WTC11 (cell line): ENCODE measurements around the gene IRS1. TPM values are rescaled to one million over a fixed set of nuclear protein-coding genes. Genes with fewer than 3 reads are reported as not detected.

ENCODE experiments used
- ATAC-seq: fragments of 200-7000 bp; cut with Tn5 transposase; 2 replicates; pipeline ENCODE4 v1.10.0; 2021; ENCODE audit warnings: mild to moderate bottlenecking, moderate library complexity
- CTCF ChIA-PET: fragments of 300-600 bp; sonication (Branson Sonifier 250); formaldehyde crosslinking; loops from one replicate; lab custom pipeline; 2021; ENCODE audit warnings: antibody characterized with exemption; lab: Charles Lee
- POLR2A ChIA-PET: fragments of 350-600 bp; sonication (Branson Sonifier 250); formaldehyde crosslinking; loops from one replicate; lab custom pipeline; 2021; ENCODE audit warnings: antibody characterized with exemption; lab: Charles Lee
- DNase-seq: peaks from one replicate; pipeline ENCODE4 v3.0.0; 2021; ENCODE audit warnings: low spot score
- H3K27ac Mint-ChIP-seq: 2 replicates; pipeline ENCODE4 v1.8.0; 2021; ENCODE audit warnings: mixed read lengths
- H3K27me3 Mint-ChIP-seq: 2 replicates; pipeline ENCODE4 v1.8.0; 2021; ENCODE audit warnings: low read depth, mild to moderate bottlenecking, moderate library complexity, mixed read lengths
- H3K36me3 Mint-ChIP-seq: 2 replicates; pipeline ENCODE4 v1.8.0; 2021; ENCODE audit warnings: mixed read lengths
- H3K4me1 Mint-ChIP-seq: 2 replicates; pipeline ENCODE4 v1.8.0; 2022; ENCODE audit warnings: mixed read lengths
- H3K4me3 Mint-ChIP-seq: 2 replicates; pipeline ENCODE4 v1.8.0; 2021; ENCODE audit warnings: mild to moderate bottlenecking, moderate library complexity, mixed read lengths
- H3K9me3 Mint-ChIP-seq: 2 replicates; pipeline ENCODE4 v1.8.0; 2021; ENCODE audit warnings: mixed read lengths
- FOXP1 ChIP-seq: sonication (generic); formaldehyde crosslinking; IDR thresholded peaks from 2 replicates; pipeline ENCODE4 v1.8.0; 2022; ENCODE audit warnings: missing genetic modification reagents, mild to moderate bottlenecking, moderate library complexity, borderline replicate concordance
- GRHL2 ChIP-seq: fragments of 250-450 bp; sonication (Bioruptor Pico); IDR thresholded peaks from 2 replicates; pipeline ENCODE4 v1.8.0; 2022; ENCODE audit warnings: mild to moderate bottlenecking, moderate library complexity; ENCODE audit not compliant: insufficient replicate concordance, severe bottlenecking
- GTF2I ChIP-seq: fragments of 250-450 bp; sonication (Bioruptor Pico); conservative IDR thresholded peaks from 2 replicates; pipeline ENCODE4 v1.4.0; 2021; ENCODE audit warnings: mild to moderate bottlenecking
- JUN ChIP-seq: sonication (generic); formaldehyde crosslinking; IDR thresholded peaks from 2 replicates; pipeline ENCODE4 v1.8.0; 2023; ENCODE audit warnings: mild to moderate bottlenecking, missing genetic modification reagents
- NFE2L1 ChIP-seq: sonication (generic); formaldehyde crosslinking; IDR thresholded peaks from 2 replicates; pipeline ENCODE4 v1.8.1; 2023; ENCODE audit warnings: missing genetic modification reagents
- RELA ChIP-seq: sonication (generic); formaldehyde crosslinking; IDR thresholded peaks from 2 replicates; pipeline ENCODE4 v1.8.1; 2022; ENCODE audit warnings: missing genetic modification reagents, mild to moderate bottlenecking, borderline replicate concordance
- ZNF138 ChIP-seq: sonication (generic); formaldehyde crosslinking; conservative IDR thresholded peaks from 2 replicates; pipeline ENCODE4 v1.8.1; 2022; ENCODE audit warnings: mild to moderate bottlenecking, moderate library complexity, missing genetic modification reagents
- ZNF219 ChIP-seq: sonication (generic); formaldehyde crosslinking; IDR thresholded peaks from 2 replicates; pipeline ENCODE4 v1.8.0; 2023; ENCODE audit warnings: missing genetic modification reagents, mild to moderate bottlenecking, borderline replicate concordance
- ZNF416 ChIP-seq: fragments of 250-450 bp; sonication (Bioruptor Pico); IDR thresholded peaks from 2 replicates; pipeline ENCODE4 v1.9.0; 2021; ENCODE audit warnings: mild to moderate bottlenecking, inconsistent platforms
- total RNA-seq: library from RNA; stranded (reverse); gene quantifications from 3 replicates; pipeline ENCODE4 v1.2.3, GENCODE V29; 2021
- TF ChIP-seq, protein P1 (sequence below): sonication (generic); formaldehyde crosslinking; conservative IDR thresholded peaks from 2 replicates; pipeline ENCODE4 v1.8.1; 2022; ENCODE audit warnings: mild to moderate bottlenecking, missing genetic modification reagents
- TF ChIP-seq, protein P2 (sequence below): fragments of 250-450 bp; sonication (Bioruptor Pico); IDR thresholded peaks from 2 replicates; pipeline ENCODE4 v1.9.0; 2021; ENCODE audit warnings: mild to moderate bottlenecking
- TF ChIP-seq, protein P3 (sequence below): sonication (generic); formaldehyde crosslinking; IDR thresholded peaks from 2 replicates; pipeline ENCODE4 v1.8.1; 2023; ENCODE audit warnings: mild to moderate bottlenecking, missing genetic modification reagents, moderate library complexity
- TF ChIP-seq, protein P4 (sequence below): sonication (generic); formaldehyde crosslinking; IDR thresholded peaks from 2 replicates; pipeline ENCODE4 v1.8.1; 2023; ENCODE audit warnings: mild to moderate bottlenecking, moderate library complexity, missing genetic modification reagents
- TF ChIP-seq, protein P5 (sequence below): sonication (generic); formaldehyde crosslinking; IDR thresholded peaks from 2 replicates; pipeline ENCODE4 v1.8.1; 2022; ENCODE audit warnings: low read depth, missing genetic modification reagents, borderline replicate concordance
- TF ChIP-seq, protein P6 (sequence below): sonication (generic); formaldehyde crosslinking; IDR thresholded peaks from 2 replicates; pipeline ENCODE4 v1.8.0; 2022; ENCODE audit warnings: mild to moderate bottlenecking, missing genetic modification reagents
- TF ChIP-seq, protein P7 (sequence below): sonication (generic); formaldehyde crosslinking; IDR thresholded peaks from 2 replicates; pipeline ENCODE4 v1.8.1; 2023; ENCODE audit warnings: mild to moderate bottlenecking, missing genetic modification reagents

IRS1 gene
- total RNA-seq, 1 experiment from 2014 or later = 22.9 TPM

DNA sequence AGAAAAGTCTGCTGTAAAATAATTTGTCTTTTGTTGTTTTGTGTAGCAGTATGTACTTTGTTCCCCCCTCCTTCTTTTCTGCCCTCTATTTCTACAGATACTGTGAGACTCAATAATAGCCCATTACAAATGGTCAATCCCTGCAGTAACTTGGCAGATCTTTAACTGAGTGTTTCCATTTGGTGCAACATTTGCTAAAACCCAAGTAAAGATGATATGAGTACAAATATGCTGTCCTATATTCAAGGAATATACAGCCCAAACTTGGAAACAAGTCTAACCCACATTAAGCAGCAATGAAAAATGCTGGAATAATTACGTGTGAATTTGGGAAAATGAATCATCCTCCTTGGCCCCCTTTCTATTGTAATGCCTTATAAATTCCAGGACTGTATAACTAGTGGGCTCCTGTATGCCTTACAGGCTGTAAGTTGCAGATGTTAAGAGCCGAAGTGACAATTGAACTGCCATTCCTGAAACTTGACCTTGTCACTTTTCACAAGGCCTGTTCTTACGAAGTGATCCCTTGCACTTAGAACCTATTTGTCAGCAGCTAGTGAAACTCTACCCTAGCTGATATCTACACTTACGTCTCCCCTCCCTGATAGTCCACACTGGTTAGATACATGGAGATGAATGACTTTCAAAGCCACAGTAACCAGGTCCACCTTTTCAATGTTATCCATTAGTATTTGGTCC lies 104.9 kb downstream of the IRS1 start:
- DNase-seq (no peak), ATAC-seq (no peak)
- Mint-ChIP-seq H3K4me1 (peaks cover 50% of the 10 kb centered on the region), H3K9me3 (peaks cover 4% of the 10 kb centered on the region), H3K36me3 (peaks cover 3% of the 10 kb centered on the region), H3K27me3 (no peaks in the 10 kb centered on the region), H3K4me3 (no peak overlapping the region), H3K27ac (peak overlapping the region; percentile 14; the same call in 1 of the 2 replicates)
- ChIA-PET POLR2A (no interaction called here), CTCF (no interaction called here)
- no peak for TF ChIP-seq FOXP1 (CRISPR knock-in tag)
- TF ChIP-seq, protein P1, sequence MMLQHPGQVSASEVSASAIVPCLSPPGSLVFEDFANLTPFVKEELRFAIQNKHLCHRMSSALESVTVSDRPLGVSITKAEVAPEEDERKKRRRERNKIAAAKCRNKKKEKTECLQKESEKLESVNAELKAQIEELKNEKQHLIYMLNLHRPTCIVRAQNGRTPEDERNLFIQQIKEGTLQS = no peak

DNA sequence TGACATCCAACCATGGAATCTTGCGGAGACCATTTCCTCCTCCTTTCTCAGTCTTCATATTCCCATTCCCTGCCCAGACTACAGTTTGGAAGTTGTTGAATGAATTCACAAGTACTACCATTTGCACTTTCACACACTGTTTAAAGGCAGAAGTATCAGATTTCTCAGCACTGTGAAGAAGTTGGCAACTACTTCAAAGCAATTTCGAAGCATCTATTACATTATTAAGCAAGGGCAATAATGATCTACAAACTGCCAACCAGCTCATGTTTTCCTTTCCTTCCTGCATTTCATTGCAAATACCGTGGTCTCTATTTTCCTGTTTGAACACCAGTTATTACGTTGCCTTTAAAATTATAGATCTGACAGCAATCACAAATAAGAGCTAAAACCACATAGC lies 105.5 kb downstream of the IRS1 start:
- TF ChIP-seq, protein P2, sequence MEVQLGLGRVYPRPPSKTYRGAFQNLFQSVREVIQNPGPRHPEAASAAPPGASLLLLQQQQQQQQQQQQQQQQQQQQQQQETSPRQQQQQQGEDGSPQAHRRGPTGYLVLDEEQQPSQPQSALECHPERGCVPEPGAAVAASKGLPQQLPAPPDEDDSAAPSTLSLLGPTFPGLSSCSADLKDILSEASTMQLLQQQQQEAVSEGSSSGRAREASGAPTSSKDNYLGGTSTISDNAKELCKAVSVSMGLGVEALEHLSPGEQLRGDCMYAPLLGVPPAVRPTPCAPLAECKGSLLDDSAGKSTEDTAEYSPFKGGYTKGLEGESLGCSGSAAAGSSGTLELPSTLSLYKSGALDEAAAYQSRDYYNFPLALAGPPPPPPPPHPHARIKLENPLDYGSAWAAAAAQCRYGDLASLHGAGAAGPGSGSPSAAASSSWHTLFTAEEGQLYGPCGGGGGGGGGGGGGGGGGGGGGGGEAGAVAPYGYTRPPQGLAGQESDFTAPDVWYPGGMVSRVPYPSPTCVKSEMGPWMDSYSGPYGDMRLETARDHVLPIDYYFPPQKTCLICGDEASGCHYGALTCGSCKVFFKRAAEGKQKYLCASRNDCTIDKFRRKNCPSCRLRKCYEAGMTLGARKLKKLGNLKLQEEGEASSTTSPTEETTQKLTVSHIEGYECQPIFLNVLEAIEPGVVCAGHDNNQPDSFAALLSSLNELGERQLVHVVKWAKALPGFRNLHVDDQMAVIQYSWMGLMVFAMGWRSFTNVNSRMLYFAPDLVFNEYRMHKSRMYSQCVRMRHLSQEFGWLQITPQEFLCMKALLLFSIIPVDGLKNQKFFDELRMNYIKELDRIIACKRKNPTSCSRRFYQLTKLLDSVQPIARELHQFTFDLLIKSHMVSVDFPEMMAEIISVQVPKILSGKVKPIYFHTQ (CRISPR knock-in tag) = no peak
- TF ChIP-seq, protein P3, sequence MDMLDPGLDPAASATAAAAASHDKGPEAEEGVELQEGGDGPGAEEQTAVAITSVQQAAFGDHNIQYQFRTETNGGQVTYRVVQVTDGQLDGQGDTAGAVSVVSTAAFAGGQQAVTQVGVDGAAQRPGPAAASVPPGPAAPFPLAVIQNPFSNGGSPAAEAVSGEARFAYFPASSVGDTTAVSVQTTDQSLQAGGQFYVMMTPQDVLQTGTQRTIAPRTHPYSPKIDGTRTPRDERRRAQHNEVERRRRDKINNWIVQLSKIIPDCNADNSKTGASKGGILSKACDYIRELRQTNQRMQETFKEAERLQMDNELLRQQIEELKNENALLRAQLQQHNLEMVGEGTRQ (CRISPR knock-in tag) = no peak
- no peak for TF ChIP-seq JUN (CRISPR knock-in tag)
- no peak for TF ChIP-seq NFE2L1
- TF ChIP-seq, protein P4, sequence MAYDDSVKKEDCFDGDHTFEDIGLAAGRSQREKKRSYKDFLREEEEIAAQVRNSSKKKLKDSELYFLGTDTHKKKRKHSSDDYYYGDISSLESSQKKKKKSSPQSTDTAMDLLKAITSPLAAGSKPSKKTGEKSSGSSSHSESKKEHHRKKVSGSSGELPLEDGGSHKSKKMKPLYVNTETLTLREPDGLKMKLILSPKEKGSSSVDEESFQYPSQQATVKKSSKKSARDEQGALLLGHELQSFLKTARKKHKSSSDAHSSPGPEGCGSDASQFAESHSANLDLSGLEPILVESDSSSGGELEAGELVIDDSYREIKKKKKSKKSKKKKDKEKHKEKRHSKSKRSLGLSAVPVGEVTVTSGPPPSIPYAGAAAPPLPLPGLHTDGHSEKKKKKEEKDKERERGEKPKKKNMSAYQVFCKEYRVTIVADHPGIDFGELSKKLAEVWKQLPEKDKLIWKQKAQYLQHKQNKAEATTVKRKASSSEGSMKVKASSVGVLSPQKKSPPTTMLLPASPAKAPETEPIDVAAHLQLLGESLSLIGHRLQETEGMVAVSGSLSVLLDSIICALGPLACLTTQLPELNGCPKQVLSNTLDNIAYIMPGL (CRISPR knock-in tag) = no peak
- TF ChIP-seq ZNF416 (CRISPR knock-in tag) = no peak
- TF ChIP-seq, protein P5, sequence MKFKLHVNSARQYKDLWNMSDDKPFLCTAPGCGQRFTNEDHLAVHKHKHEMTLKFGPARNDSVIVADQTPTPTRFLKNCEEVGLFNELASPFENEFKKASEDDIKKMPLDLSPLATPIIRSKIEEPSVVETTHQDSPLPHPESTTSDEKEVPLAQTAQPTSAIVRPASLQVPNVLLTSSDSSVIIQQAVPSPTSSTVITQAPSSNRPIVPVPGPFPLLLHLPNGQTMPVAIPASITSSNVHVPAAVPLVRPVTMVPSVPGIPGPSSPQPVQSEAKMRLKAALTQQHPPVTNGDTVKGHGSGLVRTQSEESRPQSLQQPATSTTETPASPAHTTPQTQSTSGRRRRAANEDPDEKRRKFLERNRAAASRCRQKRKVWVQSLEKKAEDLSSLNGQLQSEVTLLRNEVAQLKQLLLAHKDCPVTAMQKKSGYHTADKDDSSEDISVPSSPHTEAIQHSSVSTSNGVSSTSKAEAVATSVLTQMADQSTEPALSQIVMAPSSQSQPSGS (CRISPR knock-in tag) = no peak
- Mint-ChIP-seq H3K36me3 (peaks cover 3% of the 10 kb centered on the region), H3K27ac (no peak overlapping the region), H3K4me1 (peaks cover 50% of the 10 kb centered on the region), H3K4me3 (no peak overlapping the region), H3K27me3 (no peaks in the 10 kb centered on the region), H3K9me3 (peaks cover 4% of the 10 kb centered on the region)
- ChIA-PET CTCF (no interaction called here), POLR2A (interaction anchor here (0.6 kb wide), 1 partner anchor 1029 kb away, joined by 7 read pairs; no protein-coding TSS in a partner anchor)
- no peak for ATAC-seq
- DNase-seq = no peak

DNA sequence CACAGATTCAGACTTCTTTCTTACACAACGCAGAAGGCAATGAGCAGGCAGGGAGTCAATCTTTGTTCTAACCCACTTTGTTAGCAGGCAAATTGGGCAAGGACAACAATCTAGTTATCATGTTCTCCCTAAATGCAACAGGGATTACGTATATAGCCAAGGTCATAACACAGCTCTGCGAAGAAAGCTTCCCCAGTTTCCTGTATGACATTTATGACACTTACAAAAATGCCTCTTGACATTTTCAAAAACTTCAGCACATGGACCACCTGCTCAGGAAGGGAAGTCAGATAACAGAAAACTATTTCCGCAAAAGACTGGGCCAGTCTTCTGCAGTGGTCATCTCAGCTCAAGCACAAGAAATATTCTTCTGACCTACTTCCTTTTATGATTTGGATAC lies 106.1 kb downstream of the IRS1 start:
- Mint-ChIP-seq H3K27ac (no peak overlapping the region), H3K36me3 (peaks cover 3% of the 10 kb centered on the region), H3K27me3 (no peaks in the 10 kb centered on the region), H3K4me3 (no peak overlapping the region), H3K4me1 (peaks cover 50% of the 10 kb centered on the region), H3K9me3 (peaks cover 8% of the 10 kb centered on the region)
- DNase-seq (no peak), ATAC-seq (no peak)
- TF ChIP-seq GRHL2 (CRISPR knock-in tag) = no peak
- TF ChIP-seq ZNF138 (CRISPR knock-in tag) = no peak
- TF ChIP-seq JUN (CRISPR knock-in tag) = no peak
- TF ChIP-seq ZNF219 (CRISPR knock-in tag) = no peak
- TF ChIP-seq, protein P6, sequence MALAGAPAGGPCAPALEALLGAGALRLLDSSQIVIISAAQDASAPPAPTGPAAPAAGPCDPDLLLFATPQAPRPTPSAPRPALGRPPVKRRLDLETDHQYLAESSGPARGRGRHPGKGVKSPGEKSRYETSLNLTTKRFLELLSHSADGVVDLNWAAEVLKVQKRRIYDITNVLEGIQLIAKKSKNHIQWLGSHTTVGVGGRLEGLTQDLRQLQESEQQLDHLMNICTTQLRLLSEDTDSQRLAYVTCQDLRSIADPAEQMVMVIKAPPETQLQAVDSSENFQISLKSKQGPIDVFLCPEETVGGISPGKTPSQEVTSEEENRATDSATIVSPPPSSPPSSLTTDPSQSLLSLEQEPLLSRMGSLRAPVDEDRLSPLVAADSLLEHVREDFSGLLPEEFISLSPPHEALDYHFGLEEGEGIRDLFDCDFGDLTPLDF (CRISPR knock-in tag) = no peak
- no peak for TF ChIP-seq RELA (CRISPR knock-in tag)
- TF ChIP-seq, protein P7, sequence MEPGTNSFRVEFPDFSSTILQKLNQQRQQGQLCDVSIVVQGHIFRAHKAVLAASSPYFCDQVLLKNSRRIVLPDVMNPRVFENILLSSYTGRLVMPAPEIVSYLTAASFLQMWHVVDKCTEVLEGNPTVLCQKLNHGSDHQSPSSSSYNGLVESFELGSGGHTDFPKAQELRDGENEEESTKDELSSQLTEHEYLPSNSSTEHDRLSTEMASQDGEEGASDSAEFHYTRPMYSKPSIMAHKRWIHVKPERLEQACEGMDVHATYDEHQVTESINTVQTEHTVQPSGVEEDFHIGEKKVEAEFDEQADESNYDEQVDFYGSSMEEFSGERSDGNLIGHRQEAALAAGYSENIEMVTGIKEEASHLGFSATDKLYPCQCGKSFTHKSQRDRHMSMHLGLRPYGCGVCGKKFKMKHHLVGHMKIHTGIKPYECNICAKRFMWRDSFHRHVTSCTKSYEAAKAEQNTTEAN = no peak
- no peak for TF ChIP-seq GTF2I (CRISPR knock-in tag)
- CTCF ChIA-PET = no interaction called here
- POLR2A ChIA-PET = interaction anchor here (0.6 kb wide), 1 partner anchor 1028 kb away, joined by 7 read pairs; no protein-coding TSS in a partner anchor
